T47D (cell line): ENCODE data around the gene ESPL1.
"Not testable (repeated sequence)": the region's sequence is repeated elsewhere in the genome, so short reads cannot be mapped to it uniquely, and the experiment has no call there.

Source experiments
- DNase-seq, 2 experiments: peaks; one replicate each; pipeline versions ENCODE4 v3.0.0 to v3.0.0-alpha.2; 2011 to 2012; ENCODE audit warnings: low read depth in 1 of 2, low spot score in 1 of 2
- JUND ChIP-seq: IDR thresholded peaks from 2 replicates; pipeline ENCODE4 v1.6.1; 2012; ENCODE audit warnings: low read depth
- in situ Hi-C: cut with HindIII; loops from 2 replicates; pipeline ENCODE4 v1.10.0; 2016; ENCODE audit warnings: low sequenced_read_pairs, low pct_unique_long_range_greater_than_20kb

The ESPL1 gene

GRCh38 chr12:53330671-53331070 is 62.6 kb downstream of the ESPL1 start:
- no peak for TF ChIP-seq JUND
- no peak for DNase-seq
- in situ Hi-C loops = no loop called here

GRCh38 chr12:53332339-53332738 is 64.2 kb downstream of the ESPL1 start:
- in situ Hi-C loops, DNase-seq: not testable (repeated sequence)

- no peak for TF ChIP-seq JUND
- in situ Hi-C loops = no loop called here
- DNase-seq = no peak
Observed at GRCh38 chr12:53332744-53333143, 64.6 kb downstream of the ESPL1 start.

- DNase-seq = no peak
- in situ Hi-C loops = no loop called here
- no peak for TF ChIP-seq JUND
Observed at GRCh38 chr12:53333289-53333688, 65.2 kb downstream of the ESPL1 start.

GRCh38 chr12:53333845-53334244 is 65.7 kb downstream of the ESPL1 start:
- in situ Hi-C loops = no loop called here
- no peak for TF ChIP-seq JUND
- no peak for DNase-seq

GRCh38 chr12:53334822-53335221 is 66.7 kb downstream of the ESPL1 start:
- in situ Hi-C loops = no loop called here
- DNase-seq = no peak
- TF ChIP-seq JUND = no peak

- DNase-seq = peak in 1 of 2 experiments; percentile 2
- in situ Hi-C loops = no loop called here
- TF ChIP-seq JUND = no peak
Observed at GRCh38 chr12:53336181-53336681, 68.1 kb downstream of the ESPL1 start, which contains the start of gene SP7. SP7 (minus strand) TSS chr12:53336354; CDS start chr12:53335646, 708 bp downstream.

- peak in 1 of 2 experiments; percentile 25 for DNase-seq
- in situ Hi-C loops = no loop called here
- TF ChIP-seq JUND = no peak
Observed at GRCh38 chr12:53338017-53338416, 69.9 kb downstream of the ESPL1 start.

GRCh38 chr12:53338916-53339315 is 70.8 kb downstream of the ESPL1 start:
- no peak for TF ChIP-seq JUND
- no peak for DNase-seq

GRCh38 chr12:53340398-53340797 is 72.3 kb downstream of the ESPL1 start:
- in situ Hi-C loops = no loop called here
- no peak for TF ChIP-seq JUND

More at GRCh38 chr12:53338916-53339315, 70.8 kb downstream of the ESPL1 start:
- in situ Hi-C loops = no loop called here

More at GRCh38 chr12:53340398-53340797, 72.3 kb downstream of the ESPL1 start:
- DNase-seq = no peak
